HG02642 (cell line): Measurements from ENCODE around the gene PZP.
"Not testable (repeated sequence)": the region's sequence is repeated elsewhere in the genome, so short reads cannot be mapped to it uniquely, and the experiment has no call there.

ENCODE experiments used
- ATAC-seq: cut with Tn5 transposase; IDR thresholded peaks from one replicate; pipeline ENCODE4 v1.9.1; 2021; ENCODE audit warnings: mild to moderate bottlenecking; ENCODE audit not compliant: unreplicated experiment, poor library complexity

Gene PZP

GRCh38 chr12:9198012-9198411 lies 10.2 kb downstream of the PZP start:
- ATAC-seq: no peak

- no peak for ATAC-seq
Observed at GRCh38 chr12:9184276-9184675, 23.9 kb downstream of the PZP start.

DNA sequence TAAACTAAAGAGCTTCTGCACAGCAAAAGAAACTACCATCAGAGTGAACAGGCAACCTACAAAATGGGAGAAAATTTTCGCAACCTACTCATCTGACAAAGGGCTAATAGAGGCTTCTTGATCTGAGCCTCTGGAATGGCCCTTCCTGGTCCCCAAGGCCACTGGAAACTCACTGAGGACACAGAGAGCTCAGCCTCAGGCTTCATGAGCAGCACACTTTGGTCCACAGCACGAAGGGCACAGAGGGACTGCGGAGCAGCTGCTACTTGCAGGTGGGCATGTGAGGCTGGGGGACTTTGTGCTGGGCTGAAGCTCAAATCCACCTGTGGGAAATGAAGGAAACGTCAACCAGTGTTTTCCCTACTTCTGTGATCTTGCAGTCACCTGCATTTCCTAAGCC lies 27.4 kb downstream of the PZP start:
- ATAC-seq: no peak

- no peak for ATAC-seq
Observed at GRCh38 chr12:9179781-9180180, 28.4 kb downstream of the PZP start.

GRCh38 chr12:9169979-9170634 lies 38.1 kb downstream of the PZP start:
- no peak for ATAC-seq

DNA sequence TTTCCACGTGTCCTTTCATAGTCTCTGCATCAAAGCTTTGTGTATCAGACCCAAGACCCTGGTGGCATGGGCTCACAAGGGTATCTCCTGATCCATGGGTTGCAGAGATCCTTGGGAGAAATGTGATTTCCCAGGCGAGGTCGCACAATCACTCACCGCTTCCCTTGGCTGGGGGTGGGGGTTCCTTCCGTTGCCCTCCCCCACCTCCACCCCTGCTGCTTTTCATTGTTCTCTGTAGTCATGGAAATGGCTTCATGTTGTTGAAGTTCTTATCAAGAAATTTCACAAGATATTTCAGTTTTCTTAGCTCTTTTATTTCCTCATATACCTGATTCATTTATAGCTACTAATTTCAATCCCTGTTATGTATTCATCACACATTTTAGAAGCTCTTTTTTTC lies 40.9 kb downstream of the PZP start:
- not testable (repeated sequence) for ATAC-seq

- no peak for ATAC-seq
Observed at GRCh38 chr12:9163392-9163791, 44.8 kb downstream of the PZP start.

DNA sequence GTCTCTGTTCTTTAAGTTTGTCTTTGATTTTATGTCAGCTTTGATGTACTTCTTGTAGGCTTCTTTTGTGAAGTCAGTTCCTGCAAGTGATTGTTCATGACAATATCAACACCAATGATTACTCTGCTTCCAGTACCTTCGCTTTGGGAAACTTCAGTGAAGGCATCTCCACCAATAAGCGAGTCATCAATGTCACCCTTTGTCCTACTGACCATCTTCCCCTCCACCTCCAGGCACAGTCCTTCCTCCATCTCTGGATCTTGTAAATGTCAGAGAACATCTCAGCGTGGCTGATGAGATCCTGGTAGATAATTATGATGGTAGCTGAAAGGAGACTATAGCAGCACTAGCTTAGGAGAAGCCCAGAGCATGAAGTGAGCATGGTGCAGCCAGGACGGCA lies 52.1 kb downstream of the PZP start:
- no peak for ATAC-seq

DNA sequence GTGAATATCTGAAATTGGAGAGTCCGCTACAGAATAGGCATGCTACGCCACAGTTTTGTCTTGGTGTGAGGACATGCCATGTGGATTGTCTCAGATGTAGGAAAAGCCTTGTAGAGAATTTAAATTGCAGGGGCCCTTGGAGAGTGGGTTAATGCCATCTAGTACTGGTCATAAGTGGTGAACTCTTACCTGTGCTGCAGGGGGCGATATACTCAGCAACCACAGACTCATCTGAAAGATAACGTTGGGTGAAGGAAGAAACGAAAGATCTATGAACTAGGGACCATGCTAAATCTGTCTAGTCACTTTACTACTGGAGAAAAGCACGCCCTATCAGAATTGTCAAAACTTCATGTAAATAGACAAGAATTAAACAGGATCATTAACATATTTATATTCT lies 58.8 kb downstream of the PZP start:
- ATAC-seq: no peak

- no peak for ATAC-seq
Observed at GRCh38 chr12:9148926-9149325, 59.3 kb downstream of the PZP start.

GRCh38 chr12:9147461-9147860 lies 60.7 kb downstream of the PZP start:
- ATAC-seq: no peak

DNA sequence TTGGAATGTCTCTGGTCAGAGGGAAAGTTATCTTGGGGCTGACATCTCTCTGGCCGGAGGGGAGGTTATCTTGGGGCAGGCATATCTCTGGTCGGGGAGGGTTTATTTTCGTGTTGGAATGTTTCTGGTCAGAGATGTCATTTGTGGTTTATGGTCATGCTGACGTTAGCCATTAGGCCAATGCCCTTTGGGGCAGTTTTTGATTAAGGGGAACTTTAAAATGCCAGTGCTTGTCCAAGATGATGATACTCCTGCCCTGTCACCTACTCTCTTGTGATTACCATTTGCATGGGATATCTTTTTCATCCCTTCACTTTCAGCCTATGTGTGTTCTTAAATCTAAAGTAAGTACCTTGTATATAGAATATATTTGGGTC lies 63.5 kb downstream of the PZP start:
- ATAC-seq: no peak

DNA sequence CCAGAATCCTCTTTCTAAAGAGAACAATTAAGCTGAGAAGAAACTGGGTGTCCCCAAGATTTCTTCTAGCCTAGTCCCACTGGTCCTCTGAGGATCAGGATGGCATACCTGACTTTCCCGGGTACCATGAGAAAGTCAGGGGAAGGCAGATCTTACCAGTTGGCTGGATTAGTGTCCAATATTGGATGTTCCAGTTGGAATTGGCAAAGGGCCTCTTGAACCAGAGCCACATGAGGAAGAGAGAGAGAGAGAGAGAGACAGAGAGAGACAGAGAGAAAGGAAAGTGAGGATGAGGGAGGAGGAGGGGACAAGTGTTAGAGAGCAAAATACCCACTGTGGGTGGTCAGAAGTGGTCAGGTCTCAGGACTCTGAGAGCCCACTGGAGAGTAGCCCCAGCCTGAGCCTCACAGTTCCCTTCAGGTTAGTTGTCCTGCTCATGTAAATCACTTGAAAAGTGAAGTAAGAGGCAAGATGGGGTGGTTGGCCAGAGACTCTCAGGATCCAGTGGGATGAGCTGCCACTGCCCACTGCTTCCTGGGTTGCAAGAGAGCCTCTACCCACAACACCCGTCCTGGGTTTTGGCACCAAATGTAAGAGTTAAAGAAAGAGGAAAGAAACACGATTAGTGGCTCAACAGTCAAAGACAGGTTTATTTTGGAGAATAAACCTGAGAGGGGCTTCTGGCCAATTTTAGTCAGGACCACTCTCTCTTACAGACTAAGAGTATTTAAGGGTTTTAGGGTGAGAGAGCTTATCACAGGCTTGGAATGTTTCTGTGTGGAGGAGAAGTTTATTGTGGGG lies 64.1 kb downstream of the PZP start:
- ATAC-seq: no peak

GRCh38 chr12:9143137-9143536 lies 65.1 kb downstream of the PZP start:
- ATAC-seq: no peak

DNA sequence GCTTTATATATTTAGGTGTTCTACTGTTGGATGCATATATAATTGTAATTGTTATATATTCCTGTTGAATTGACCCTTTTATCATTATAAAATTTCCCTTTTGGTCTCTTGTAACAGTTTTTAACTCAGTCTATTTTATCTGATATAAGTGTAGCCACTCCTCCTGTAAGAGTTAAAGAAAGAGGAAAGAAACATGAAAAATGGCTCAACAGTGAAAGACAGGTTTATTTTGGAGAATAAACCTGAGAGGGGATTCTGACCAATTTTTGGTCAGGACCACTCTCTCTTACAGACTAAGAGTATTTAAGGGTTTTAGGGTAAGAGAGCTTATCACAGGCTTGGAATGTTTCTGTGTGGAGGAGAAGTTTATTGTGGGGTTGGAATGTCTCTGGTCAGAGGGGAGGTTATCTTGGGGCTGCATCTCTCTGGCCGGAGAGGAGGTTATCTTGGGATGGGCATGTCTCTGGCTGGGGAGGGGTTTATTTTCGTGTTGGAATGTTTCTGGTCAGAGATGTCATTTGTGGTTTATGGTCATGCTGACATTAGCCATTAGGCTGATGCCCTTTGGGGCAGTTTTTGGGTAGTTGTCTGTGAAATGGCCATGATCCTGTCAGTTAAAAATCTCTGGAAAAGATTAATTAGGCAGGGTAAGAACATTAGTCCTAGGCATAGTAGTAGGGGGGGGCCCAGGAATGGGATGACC lies 68.5 kb downstream of the PZP start:
- ATAC-seq: not testable (repeated sequence)

DNA sequence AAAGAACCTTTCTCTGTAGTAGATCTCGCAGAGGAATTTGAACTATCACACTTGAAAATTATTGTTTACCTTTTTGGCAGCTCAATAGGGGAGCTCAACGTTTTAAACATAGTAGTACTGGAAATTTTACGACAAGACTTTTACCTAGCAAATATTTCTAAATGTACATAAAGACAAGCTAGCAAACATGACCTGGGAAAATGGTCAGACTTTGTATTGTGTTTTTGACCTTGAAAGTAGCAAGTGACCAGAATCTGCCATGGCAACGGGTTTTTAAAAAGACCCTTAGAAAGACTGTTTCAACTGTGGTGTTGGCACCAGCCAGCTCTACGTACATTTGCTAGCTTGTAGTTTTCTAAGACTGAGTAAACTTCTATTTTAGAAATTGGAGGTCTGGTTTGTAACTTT lies 72.3 kb downstream of the PZP start:
- no peak for ATAC-seq

DNA sequence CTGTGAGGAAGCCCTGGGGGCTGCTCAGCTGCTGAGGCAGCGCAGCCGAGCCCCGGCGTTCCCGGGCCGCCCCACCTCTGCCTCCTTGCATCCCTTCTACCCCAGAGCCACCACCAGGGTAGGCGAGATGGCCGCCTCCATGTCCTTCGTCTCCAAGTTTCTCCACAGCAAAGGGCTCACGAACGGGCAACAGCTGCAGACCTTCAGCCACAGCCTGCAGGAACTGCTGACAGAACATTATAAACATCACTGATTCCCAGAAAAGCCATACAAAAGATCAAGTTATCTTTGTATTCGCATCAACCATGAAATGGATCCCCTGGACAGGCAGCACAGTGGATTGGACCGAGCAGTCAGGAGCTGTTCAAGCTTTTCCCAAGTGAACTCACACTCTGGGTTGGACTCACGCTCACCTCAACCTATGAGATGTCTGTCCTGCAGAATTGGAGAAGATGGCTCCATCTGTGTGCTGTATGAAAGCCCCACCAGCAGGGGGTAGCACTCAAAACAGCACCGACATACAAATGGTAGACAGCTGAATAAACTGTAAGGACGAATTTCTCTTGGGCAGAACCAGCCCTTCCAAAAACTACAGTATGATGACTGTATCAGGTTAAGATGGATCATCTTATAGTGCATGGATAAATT lies 73.1 kb downstream of the PZP start:
- no peak for ATAC-seq

GRCh38 chr12:9133216-9133916 lies 74.8 kb downstream of the PZP start:
- ATAC-seq: no peak

GRCh38 chr12:9132008-9132535 lies 76.1 kb downstream of the PZP start:
- no peak for ATAC-seq

DNA sequence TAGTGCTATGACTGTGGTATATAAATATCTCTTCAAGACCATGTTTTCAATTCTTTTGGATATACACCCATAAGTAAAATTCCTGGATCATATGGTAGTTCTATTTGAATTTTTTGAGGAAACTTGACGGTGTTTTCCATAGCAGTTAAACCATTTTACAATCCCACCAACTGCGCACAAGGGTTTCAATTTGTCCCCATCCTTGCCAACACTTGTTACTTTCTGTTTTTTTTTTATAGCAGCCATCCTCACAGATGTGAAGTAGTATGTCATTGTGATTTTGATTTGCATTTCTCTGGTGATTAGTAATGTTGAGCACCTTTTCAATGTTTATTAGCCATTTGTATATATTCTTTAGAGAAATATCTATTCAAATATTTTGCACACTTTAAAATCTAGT lies 78.0 kb downstream of the PZP start:
- no peak for ATAC-seq
